Measurements from ENCODE around the gene JPH2. TPM values are rescaled to one million over a fixed set of nuclear protein-coding genes. Genes with fewer than 3 reads are reported as not detected.

JPH2 gene
- total RNA-seq, 4 donors from 2014 or later: 0.17 to 8.7 (median 4.0) TPM

GRCh38 chr20:44118185-44119033 lies 68.6 kb downstream of the JPH2 start:
- no peak for TF ChIP-seq CTCF (IDR thresholded peaks at IDR 0.05; ENCODE audit: low read depth)

- TF ChIP-seq CTCF (IDR thresholded peaks at IDR 0.05; ENCODE audit: low read depth): no peak
These were observed 69.4 kb downstream of the JPH2 start for GRCh38 chr20:44117296-44118184.

- no peak for TF ChIP-seq CTCF (IDR thresholded peaks at IDR 0.05; ENCODE audit: low read depth)
These were observed 71.0 kb downstream of the JPH2 start for GRCh38 chr20:44115762-44116644.

- TF ChIP-seq CTCF (IDR thresholded peaks at IDR 0.05; ENCODE audit: low read depth): no peak
These were observed 71.8 kb downstream of the JPH2 start for GRCh38 chr20:44115181-44115580.

- TF ChIP-seq CTCF (IDR thresholded peaks at IDR 0.05; ENCODE audit: low read depth): no peak
These were observed 73.2 kb downstream of the JPH2 start for GRCh38 chr20:44113618-44114376.

- no peak for TF ChIP-seq CTCF (IDR thresholded peaks at IDR 0.05; ENCODE audit: low read depth)
These were observed 73.9 kb downstream of the JPH2 start for GRCh38 chr20:44112889-44113617.

Data from subcutaneous adipose tissue (tissue), 4 donors.